Smooth muscle cell (in vitro differentiated cells): ENCODE data around the gene DHRS4. TPM values are rescaled to one million over a fixed set of nuclear protein-coding genes. Genes with fewer than 3 reads are reported as not detected.
"Not testable (repeated sequence)": the region's sequence is repeated elsewhere in the genome, so short reads cannot be mapped to it uniquely, and the experiment has no call there.

Source experiments
- DNase-seq: peaks from one replicate; lab custom pipeline; 2025; ENCODE audit not compliant: unreplicated experiment; lab: John Stamatoyannopoulos, UW
- H2AFZ ChIP-seq: fragments of 200-600 bp; sonication (generic); 2 replicates; pipeline ENCODE4 v1.6.0; 2016; ENCODE audit warnings: antibody characterized with exemption, low read depth, mild to moderate bottlenecking
- H3F3A ChIP-seq: fragments of 200-600 bp; sonication (generic); 2 replicates; pipeline ENCODE4 v1.6.0; 2017; ENCODE audit warnings: antibody characterized with exemption, low read depth
- H3K27ac ChIP-seq: fragments of 200-600 bp; sonication (generic); 2 replicates; pipeline ENCODE4 v1.5.1; 2016; ENCODE audit warnings: low read depth, mild to moderate bottlenecking
- H3K27me3 ChIP-seq: fragments of 200-600 bp; sonication (generic); 2 replicates; pipeline ENCODE4 v1.6.1; 2016; ENCODE audit warnings: low read depth, mild to moderate bottlenecking
- H3K36me3 ChIP-seq: fragments of 200-600 bp; sonication (generic); 2 replicates; pipeline ENCODE4 v1.5.1; 2016; ENCODE audit warnings: low read depth
- H3K4me1 ChIP-seq: fragments of 200-600 bp; sonication (generic); 2 replicates; pipeline ENCODE4 v1.5.1; 2016; ENCODE audit warnings: low read depth
- H3K4me2 ChIP-seq: fragments of 200-600 bp; sonication (generic); 2 replicates; pipeline ENCODE4 v1.6.0; 2016; ENCODE audit warnings: mild to moderate bottlenecking
- H3K4me3 ChIP-seq: fragments of 200-600 bp; sonication (generic); 2 replicates; pipeline ENCODE4 v1.5.1; 2016; ENCODE audit warnings: mild to moderate bottlenecking
- H3K79me2 ChIP-seq: fragments of 200-600 bp; sonication (generic); 2 replicates; pipeline ENCODE4 v1.6.0; 2016; ENCODE audit warnings: low read depth, mild to moderate bottlenecking
- H3K9ac ChIP-seq: fragments of 200-600 bp; sonication (generic); 2 replicates; pipeline ENCODE4 v1.6.0; 2016; ENCODE audit warnings: low read depth
- H3K9me3 ChIP-seq: fragments of 200-600 bp; sonication (generic); replicated peaks from 2 replicates; pipeline ENCODE4 v1.5.1; 2016; ENCODE audit warnings: low read depth
- H4K20me1 ChIP-seq: fragments of 200-600 bp; sonication (generic); 2 replicates; pipeline ENCODE4 v1.6.0; 2016; ENCODE audit warnings: low read depth
- WGBS: methylation state at CpG from one replicate; pipeline ENCODE4 v1.1.7; 2016; ENCODE audit warnings: low lambda C conversion rate; 5-methylcytosine and 5-hydroxymethylcytosine counted together
- polyA plus RNA-seq: library from polyadenylated mRNA; unstranded; fragments of >200 nt; fragmentation: Nextera tagmentation; extraction: Ambion mirVana; gene quantifications from 2 replicates; pipeline ENCODE4 v1.2.1, GENCODE V29; 2016
- total RNA-seq: library from RNA; depleted of rRNA; stranded (reverse); fragments of >200 nt; gene quantifications from 2 replicates; pipeline ENCODE4 v1.2.3, GENCODE V29; 2014

Gene DHRS4
- total and polyA plus RNA-seq, 2 experiments from 2014 or later, result 30.9 to 33.1 TPM

GRCh38 chr14:23969130-23969480, 15.5 kb downstream of the DHRS4 start:
- H3K9ac ChIP-seq, H3K4me2 ChIP-seq, H3K4me3 ChIP-seq, H4K20me1 ChIP-seq, H3K79me2 ChIP-seq, H3K4me1 ChIP-seq, H2AFZ ChIP-seq, DNase-seq, H3K27me3 ChIP-seq, H3K36me3 ChIP-seq, H3F3A ChIP-seq, H3K27ac ChIP-seq, H3K9me3 ChIP-seq: not testable (repeated sequence)
- no CpG with 5 or more reads among the region's 9 CpGs for WGBS

- not testable (repeated sequence) for H3K9ac ChIP-seq, H3K4me1 ChIP-seq, H3K27ac ChIP-seq, H3K9me3 ChIP-seq, H4K20me1 ChIP-seq, DNase-seq, H3F3A ChIP-seq, H3K36me3 ChIP-seq, H3K79me2 ChIP-seq, H3K27me3 ChIP-seq
- 13% methylated on average over 48 of the region's 61 CpGs for WGBS
- Histone ChIP-seq H3K4me3 (peak overlapping the region; percentile 48), H3K4me2 (peak overlapping the region; percentile 85), H2AFZ (peak overlapping the region; percentile 72)
Observed at GRCh38 chr14:23969481-23970282, 16.1 kb downstream of the DHRS4 start.

GRCh38 chr14:23970283-23970659, 16.7 kb downstream of the DHRS4 start:
- H3K9me3 ChIP-seq, H3K4me3 ChIP-seq, H3F3A ChIP-seq, H3K79me2 ChIP-seq, DNase-seq, H2AFZ ChIP-seq, H3K27ac ChIP-seq, H4K20me1 ChIP-seq, H3K4me1 ChIP-seq, H3K9ac ChIP-seq, H3K4me2 ChIP-seq, H3K27me3 ChIP-seq, H3K36me3 ChIP-seq: not testable (repeated sequence)
- WGBS, result 91% methylated on average over 13 of the region's 15 CpGs

- not testable (repeated sequence) for H4K20me1 ChIP-seq, H3K4me1 ChIP-seq, H3F3A ChIP-seq, H3K27ac ChIP-seq, H3K9ac ChIP-seq, H3K4me3 ChIP-seq, H3K36me3 ChIP-seq, H3K9me3 ChIP-seq, H3K27me3 ChIP-seq, DNase-seq, H3K4me2 ChIP-seq, H3K79me2 ChIP-seq, H2AFZ ChIP-seq
- WGBS, result 83% methylated on average over 8 of the region's 8 CpGs
Observed at GRCh38 chr14:23973178-23973577, 19.6 kb downstream of the DHRS4 start.

- not testable (repeated sequence) for DNase-seq, H3K27me3 ChIP-seq, H3K9ac ChIP-seq, H3K79me2 ChIP-seq, H4K20me1 ChIP-seq, H2AFZ ChIP-seq, H3K4me3 ChIP-seq, H3F3A ChIP-seq, H3K4me1 ChIP-seq, H3K4me2 ChIP-seq, H3K9me3 ChIP-seq, H3K27ac ChIP-seq, H3K36me3 ChIP-seq
Observed at GRCh38 chr14:23974041-23974440, 20.5 kb downstream of the DHRS4 start.

GRCh38 chr14:23977208-23977607, 23.6 kb downstream of the DHRS4 start:
- not testable (repeated sequence) for H3K27ac ChIP-seq, H3K9ac ChIP-seq, H3K4me2 ChIP-seq, H3K27me3 ChIP-seq, H4K20me1 ChIP-seq, H3K9me3 ChIP-seq, H3F3A ChIP-seq, H3K36me3 ChIP-seq, DNase-seq, H3K4me1 ChIP-seq, H2AFZ ChIP-seq, H3K79me2 ChIP-seq, H3K4me3 ChIP-seq
- WGBS, result 66% methylated on average over 2 of the region's 2 CpGs

- not testable (repeated sequence) for H3K79me2 ChIP-seq, H3K36me3 ChIP-seq, H3K27ac ChIP-seq, H3K27me3 ChIP-seq, H3K4me3 ChIP-seq, H2AFZ ChIP-seq, H3K9me3 ChIP-seq, H3K9ac ChIP-seq, DNase-seq, H3K4me1 ChIP-seq, H3F3A ChIP-seq, H3K4me2 ChIP-seq, H4K20me1 ChIP-seq
- 87% methylated on average over 10 of the region's 10 CpGs for WGBS
Observed at GRCh38 chr14:23981951-23982813, 28.6 kb downstream of the DHRS4 start.
